EL (cell line): ENCODE measurements around the gene NIN.

Experiments
- DNase-seq: peaks from one replicate; pipeline ENCODE4 v3.0.0-alpha.2; 2016

Gene NIN

DNA sequence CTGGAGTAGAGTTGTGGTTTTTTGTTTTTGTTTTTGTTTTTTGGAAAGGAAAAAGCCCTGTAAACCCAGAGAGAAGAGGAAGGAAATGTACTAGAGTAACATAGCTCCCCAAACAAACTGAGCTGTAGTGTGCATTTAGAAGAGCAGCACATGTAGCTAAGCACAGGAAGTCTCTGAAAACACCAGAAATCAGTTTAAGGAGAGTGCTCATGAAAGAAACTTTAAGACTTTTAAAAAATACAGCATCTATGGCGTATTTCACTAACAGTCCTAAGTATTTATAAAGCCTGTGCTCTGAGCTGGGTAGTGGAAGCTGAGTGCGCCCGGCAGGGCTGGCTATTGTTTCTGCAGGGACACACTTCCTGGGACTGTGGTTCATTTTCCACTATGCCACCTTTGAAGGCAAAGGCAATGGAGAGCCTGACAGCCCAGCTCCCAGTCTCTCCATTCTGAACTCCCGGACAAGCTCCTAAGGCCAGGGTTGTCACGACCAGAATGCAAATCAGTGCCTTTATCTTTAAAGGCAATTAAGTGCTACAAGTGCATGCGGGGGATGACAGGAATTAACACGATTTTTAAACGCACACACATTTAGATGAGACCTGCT lies 45.4 kb downstream of the NIN start:
- DNase-seq: no peak

DNA sequence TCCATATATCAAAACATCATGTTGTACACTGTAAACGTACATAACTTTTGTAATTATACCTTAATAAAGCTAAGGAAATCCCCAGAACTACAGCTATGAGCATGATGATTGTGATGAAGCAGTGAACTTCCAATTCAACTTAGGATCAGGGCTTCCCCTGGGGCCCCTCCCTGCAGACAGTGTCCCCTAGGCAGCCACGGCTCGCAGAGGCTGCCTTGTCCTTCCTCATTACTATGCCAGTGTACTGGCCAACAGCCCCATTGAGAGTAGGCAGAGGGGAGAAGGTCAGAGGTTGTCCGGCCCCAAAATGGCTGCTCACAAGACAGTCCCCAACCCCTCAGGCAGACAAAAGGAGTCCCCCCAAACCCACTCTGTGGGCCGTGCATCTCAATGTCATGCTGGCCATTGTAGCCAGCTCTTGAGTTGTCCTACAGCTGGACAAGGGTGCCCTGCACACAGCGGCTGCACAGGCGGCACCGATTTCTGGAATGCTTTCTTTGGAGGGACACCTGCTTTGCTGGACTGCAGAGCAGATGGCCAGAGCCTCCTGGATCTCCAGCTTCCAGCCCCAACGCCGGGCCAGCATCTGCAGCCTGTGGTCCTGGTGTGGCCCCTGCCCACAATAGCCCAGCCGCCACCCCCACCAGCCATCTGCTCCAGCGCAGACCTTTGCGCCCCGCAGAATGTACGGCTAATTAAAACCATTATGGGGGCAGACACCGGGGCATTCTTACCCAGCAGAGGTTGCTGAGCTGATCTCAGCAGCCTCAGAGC lies 46.1 kb downstream of the NIN start:
- DNase-seq: no peak

DNA sequence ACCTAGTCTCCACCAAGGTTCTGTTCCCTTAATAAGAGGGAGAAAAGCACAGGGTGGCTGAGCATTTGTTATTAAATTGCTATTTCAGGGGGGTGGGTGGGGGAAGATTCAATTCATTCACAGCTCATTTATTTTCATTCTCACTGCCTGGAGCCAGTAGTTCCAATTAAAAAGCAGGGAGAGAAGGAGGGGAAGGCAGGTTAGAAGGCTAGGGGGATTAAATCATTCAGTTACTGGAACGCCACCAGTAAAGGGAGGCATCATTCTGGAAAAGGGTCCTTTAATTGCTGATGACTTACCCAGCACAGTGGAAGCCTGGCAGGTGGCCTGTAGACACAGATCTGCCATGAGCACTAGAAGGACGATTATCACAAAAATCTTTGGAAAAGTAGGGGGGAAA lies 47.4 kb downstream of the NIN start:
- no peak for DNase-seq

DNA sequence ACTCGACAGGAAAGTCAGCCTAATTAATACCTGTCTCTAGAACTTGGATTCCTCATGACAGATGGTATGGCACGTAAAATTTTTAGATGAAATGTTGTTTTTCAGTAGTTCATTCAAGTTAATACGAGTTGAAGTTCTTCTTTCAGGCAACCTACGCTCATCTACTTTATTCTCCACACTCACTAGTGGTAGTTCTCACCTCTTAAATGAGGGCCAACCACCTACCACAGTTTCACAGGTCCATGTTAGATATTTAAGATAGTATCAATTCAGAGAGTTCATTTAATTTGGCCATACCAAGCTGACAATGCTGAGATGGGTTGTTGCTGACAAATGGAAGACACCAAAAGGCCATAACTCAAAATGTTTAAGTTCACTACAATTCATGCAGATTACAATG lies 50.6 kb downstream of the NIN start:
- DNase-seq: no peak

DNA sequence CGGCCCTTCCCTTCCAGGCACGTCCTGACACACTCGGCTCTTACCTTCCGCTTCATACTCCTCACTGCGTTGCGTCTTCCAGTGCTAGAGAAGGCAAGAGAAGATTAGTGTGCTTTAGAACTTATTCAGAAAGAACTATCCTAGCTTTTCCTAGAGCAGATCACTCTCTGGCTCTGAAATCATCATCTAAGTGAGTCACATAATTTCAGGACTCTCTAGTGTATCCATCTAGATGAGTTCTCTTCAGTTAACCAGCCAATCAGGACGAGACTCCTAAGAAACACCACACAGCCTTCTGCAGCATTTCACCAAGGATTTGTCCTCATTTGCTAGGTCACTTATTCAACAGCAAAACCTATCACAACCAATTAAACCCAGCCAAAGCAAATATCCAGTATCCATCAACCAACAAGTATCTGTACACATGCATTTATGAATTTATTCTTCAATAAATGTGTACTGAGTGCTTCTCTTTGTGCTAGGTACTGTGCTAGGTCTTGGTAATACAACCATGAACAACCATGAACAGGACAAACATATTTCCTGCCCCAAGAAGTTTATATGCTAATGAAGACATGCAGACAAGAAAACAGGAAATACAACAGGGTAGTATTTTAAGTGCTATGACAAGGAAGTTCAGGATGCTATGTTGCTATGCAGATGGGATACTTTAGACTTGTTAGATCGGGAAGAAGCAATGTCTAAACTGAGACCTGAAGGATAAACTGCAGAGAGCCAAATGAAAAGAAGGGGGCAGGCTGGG lies 52.1 kb downstream of the NIN start:
- peak; percentile 29 for DNase-seq

DNA sequence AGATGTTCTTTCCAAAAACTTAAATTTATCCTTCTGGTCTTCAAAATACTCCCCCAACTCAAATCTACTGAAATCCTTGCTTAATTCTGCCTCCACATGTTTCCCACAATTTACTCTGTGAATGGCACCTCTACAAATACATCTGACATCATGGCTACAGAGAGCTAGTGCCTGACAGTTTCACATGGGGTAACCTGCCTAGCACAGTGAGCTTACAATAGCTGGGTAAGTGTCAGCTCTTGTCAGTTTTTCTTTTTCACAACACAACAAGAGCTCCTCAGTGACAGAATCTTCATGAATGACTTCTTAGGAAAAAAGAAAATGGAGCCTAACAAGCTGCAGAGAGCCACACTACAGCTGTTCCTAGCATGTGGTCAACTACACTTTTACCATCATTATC lies 54.4 kb downstream of the NIN start:
- no peak for DNase-seq

DNA sequence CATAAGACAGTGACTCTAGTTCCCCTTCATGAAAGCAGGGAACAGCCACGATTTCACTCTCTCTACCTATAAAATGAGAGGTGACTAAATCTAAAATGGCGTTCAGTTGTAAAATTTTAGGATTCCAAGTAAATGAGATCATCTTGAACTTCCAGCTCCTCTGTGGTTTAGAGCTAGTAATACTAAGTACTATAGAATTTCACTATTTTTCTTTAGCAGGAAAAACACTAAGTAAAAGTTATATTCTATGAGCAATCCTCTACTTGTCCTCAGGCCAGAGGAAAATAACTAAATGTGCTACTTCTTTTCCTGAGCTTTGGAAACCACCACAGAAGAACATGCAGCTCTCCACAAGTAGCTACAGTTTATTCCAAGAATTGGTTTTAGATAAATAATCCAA lies 55.6 kb downstream of the NIN start:
- peak; percentile 93 for DNase-seq

DNA sequence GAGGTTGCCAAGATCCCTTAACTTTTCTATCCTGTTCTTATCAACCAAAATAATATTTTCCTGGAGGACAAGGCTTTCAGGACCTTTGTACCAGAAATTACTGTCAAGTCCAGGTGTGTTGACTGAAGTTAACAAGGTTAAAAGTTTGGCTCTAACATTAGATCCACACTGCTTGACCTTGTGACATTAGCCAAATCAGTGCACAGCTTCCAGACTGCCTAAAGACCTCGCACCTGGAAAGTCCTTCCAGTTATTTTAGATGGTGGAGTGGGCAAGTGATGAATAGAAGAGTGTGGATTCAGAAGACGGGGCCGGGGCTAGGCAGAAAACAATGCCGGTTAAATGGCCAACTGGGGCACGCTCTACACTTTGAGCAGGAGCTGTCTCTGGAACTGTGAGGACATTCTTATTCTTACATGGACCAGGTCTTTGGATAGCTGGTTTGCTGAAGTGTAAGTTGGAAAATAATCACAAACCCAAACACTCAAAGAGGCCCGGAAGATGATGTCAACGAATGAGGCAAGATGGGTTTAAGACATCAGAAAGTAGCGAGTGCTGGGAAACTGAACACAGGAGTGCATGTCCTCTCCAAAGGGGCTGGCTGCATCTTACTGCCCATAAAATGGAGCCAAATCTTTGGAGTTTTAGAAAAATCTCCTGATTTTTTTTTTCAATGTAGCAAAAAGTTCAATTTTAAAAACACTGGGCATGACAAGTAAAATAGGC lies 56.3 kb downstream of the NIN start:
- DNase-seq: no peak

DNA sequence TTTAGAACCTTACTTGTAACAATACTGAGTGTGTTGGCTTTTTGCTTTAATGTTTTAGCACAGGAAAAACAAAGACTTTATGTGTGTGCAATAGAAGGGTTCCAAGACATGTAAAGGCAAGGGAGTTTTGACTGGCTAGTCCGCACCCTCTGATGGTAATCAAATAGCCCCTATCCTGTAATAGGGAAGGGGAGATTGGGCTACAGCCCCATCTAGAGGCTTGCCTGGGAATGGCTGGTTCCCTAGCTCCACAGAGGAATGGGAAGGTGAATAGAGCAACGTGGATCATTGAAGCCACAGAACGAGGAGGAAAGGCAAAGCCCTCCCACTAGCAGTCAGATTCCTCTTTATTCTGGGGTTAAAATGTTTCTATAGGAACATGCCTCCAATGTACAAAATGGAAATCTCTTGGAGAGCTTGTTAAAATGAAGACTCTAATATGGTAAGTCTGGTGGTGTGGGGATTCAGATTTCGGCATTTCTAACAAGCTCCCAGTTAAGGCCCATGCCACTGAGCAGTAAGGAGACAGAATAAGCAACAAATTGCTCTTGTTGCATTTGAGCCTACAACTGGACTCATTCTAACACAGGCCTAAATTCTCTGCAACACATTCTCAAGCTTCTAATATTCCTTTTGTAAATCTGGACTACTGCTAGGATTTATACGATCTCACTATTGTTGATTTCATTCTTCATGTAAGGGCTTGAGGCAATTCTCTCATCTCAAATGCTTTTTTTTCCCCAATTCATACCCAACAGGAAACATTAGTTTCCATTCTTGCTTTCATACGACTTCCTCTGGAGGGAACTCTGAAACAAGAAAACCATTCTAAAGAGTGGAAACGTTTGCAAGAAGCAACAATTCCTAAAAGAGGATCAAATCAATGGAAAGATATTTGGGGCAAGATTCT lies 57.1 kb downstream of the NIN start:
- peak; percentile 78 for DNase-seq

DNA sequence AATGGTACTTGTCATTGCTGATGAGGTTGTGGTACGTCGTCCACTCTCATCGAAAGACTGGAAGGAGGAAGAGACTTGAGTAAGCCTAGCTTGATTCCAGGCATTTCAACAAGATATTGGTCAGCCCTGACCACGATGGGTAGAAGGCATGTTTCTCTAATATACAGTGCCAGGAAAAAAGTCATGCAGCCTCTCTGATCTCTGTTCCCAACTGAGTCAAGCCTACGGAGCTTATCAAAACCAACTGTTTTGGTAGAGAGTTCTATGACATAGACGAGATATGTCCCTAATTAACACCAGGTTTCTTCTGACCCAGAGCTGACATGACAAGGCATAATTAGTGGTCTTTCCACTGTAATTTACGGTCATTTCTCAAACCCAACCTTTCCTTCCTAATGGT lies 58.5 kb downstream of the NIN start:
- DNase-seq: peak; percentile 31

DNA sequence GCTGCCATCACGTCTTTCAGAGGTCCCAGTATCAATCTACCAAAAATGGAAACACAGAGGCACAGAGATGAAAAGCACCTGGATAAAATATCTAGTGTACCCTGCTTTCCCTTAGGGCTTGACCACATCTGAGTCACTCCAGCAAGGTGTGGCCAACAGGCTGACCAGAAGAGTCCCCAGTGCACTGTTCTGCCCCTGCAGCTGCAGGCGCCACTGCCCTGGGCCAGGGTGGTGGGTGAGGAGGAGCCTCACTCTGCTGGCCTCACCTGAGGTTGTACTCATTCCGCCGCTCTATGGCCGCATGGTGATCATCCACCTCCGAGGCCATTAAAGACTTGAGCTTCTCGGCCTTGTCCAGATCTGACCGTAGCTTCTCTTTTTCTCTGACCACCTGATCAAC lies 60.4 kb downstream of the NIN start:
- no peak for DNase-seq

DNA sequence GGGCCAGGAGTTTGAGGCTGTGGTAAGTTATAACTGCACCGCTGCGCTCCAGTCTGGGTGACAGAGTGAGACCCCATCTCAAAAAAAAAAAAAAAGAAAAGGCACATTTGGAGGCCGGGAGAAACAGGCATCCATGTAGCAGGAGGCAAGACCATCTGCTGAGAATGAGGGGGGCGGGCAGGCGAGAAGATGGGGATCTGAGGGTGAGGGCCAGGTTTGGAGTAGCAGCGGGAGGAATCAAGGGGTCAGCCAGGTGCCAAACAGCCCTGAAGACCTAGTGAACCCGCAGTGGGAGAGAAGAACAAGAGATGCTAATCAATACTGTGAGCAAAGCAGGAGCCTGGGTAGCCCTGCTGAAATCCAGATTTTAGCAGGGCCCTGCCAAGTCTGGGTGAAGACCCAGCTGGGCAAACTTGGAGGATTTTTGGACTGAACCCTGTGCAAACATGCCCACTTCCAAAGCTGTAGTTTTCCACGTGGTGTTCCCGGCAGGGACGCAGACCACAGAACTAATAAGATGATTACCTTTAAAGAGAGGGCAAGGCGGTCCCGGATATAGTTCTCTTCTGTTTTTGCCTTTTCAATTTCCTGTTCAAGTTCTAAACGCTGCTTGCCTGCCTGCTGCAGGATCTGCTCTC lies 61.0 kb downstream of the NIN start:
- DNase-seq: no peak

DNA sequence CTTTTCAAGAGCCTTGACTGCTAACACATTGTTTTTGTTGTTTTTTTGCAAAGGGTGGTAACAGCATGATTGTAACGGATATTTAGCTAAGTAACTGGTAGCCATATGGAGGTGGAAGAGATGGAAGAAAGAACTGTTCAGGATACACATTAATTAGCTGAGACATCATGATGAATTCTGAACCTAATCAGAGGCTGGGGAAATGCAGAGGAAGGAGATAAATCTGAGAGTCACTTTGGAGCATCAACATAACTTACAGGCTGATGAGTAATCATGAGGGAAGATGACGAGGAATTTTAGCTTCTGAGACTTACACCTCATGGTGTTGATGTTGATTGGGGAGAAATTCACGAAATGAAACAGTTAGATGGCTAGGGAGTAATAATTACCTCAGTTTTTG lies 62.3 kb downstream of the NIN start:
- DNase-seq: peak; percentile 61

DNA sequence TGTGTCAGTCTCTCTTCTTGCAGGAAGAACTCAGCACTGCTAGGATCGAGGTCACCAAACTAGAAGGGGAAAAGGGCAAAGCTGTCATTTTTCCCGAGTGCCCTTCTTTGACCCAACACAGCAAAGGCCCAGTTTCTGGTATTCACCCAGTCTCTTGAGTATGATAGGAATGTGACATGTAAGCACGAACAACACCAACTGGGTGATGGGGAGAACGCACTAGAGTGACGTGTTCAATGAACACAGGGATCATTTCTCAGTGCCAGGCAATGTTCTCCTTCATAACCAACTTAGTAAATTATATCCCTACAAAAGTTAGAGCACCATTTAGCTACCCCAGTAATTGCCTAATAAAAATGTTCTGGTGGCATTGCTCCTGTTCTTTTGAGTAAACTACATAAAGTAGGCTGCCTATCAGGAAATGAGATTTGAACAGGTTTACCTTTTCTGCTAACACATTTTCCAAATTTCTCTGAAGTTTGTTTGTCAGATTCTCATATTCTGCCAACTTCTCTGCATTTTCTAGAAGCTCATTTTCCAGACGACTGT lies 64.5 kb downstream of the NIN start:
- DNase-seq: peak; percentile 89

DNA sequence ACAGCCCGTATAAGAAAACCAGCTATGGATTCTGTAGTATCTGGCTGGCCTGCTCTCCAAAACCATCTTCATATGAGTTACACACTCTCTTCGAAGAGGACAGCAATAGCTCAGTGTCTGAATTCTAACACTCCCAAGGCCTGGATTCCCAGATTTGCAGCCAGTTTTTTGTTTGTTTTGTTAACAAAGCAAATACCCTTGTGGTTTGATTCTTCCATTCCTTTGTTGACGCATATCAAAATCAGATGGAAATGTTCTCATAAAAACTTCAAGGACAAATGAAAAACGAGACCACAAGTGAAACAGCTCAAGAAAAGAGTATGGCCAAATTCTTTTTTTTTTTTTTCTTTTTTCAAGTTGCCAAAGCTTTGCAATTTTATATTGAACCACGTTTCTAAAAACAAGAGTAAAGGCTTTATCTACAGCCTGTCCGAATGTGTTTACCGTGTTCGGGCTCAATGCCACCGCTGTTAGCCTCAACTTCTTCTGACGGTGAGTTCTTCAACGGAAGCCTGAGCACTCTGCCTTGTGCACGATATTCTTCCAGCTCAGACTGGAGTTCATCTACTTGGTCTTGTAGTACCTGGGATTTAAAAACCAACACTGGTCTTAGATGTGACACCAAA lies 67.5 kb downstream of the NIN start:
- peak; percentile 95 for DNase-seq

DNA sequence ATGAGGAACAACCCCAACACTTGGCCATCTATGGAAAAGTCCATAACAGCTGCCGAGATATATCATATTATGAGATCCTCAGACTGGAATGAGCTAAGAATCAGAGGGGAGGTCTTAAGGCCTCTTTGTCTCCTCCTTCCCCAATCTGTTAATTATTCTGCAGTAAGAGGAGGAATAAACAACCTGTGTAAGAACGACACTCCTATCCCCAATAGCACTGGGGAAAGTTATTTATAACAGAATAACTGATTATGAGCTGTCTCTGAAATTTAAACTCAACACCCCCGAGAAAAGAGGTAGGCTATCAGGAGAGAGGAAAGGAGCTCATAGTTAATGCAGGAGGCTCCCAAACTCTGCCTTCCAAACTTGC lies 68.0 kb downstream of the NIN start:
- no peak for DNase-seq

DNA sequence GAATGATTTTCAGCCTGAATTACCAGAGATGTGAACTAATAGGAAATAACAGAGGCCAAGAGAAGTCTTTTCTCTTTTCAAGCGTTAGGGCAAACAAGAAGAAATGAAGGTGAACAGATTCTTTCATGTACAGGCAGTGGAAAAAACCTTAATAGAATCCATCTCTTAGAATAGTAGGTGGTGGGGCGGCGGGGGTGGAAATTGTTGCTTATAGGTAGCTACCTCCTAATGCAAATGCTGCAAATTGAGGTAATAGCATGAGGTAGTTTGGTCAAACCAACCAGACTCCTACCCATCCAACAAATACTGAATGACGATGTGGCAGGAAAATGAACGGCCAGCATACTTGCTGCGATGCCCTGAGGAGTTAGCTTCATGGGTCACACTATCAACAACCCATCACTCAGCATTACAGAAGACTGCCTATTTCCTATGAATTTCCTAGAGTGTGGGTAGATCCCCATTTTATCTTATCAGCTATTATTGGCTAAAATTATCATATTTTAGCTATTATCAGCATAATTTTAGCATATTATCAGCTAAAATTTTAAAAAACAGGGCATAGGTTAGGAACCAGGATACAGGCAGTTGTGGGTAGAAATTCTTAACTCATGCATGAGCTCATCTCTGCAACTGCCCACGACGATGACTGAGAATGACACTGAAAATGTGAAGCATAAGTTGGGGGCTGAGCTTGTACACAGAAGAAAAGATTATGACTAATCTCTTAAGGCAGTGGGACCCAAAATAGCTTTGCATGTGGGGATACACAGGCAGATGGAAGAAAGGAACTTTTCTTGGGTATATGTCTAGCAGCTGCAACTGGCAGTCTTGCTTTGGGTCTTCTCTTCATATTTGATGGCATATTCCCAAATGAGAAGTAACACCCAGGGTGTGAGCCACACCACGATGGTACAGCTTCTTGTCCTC lies 68.7 kb downstream of the NIN start:
- DNase-seq: peak; percentile 95

DNA sequence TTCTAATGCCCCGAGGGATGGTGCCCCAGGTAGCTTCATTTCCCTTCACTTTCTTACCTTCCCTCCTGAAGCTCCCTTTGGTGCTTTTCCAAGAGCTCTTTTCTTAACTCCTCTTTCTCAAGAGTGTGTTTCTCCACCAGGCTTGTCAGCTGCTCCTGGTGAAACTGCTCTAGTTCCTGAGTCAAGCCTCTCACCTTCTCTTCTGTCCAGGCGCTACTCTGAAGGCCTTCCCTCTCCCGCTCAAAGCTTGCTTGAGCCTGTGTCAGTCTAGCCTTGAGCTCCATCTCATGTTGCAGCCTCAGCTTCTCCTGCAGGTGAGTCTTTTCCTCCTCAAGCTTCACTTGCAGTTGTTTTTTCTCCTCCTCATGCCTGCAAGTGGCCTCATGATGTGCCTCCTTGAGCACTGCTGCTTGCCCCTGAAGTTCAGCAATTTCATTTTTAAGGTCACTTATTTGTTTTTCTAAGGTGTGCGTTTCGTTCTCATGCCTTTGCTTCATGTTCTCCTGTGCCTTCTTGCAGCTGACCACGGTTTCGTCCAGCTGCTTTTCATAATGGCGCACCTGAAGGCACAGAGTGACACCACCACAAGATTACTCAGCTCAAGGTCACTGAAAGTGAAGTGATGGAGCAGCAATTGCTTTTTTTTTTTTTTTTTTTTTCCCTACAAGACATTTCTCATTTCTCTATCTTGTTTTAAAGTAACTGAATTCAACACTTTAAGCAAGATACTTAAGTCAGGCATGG lies 71.0 kb downstream of the NIN start:
- DNase-seq: no peak

DNA sequence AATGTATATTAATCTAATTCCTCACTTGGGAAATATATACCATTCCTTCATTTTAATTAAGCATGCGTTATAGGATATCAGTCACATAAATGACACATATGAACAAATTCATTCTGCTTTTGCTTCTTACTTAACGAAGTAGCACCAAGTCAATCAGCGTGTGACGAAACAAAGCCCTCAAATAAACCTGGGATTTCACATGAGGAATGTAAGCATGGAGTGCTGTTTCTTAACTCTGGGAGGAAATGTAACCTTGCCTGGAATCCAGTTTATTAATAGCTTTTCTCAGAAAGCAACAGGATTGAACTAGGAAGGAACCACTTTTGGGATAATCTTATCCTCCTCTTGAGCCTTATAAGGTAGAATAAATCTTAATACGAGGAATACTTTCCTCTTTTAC lies 72.0 kb downstream of the NIN start:
- no peak for DNase-seq
